Central memory CD8-positive, alpha-beta T cell (primary cell): ENCODE results near the gene SLC6A7.

Source experiments
- ATAC-seq: fragments of 150-1000 bp; cut with Tn5 transposase; replicated peaks from 2 replicates; pipeline ENCODE4 v1.10.0; 2022; ENCODE audit warnings: mild to moderate bottlenecking, moderate FRiP score, moderate number of reproducible peaks; ENCODE audit not compliant: poor library complexity, severe bottlenecking; ENCODE audit errors: extremely low read depth
- DNase-seq, 2 donors: peaks; one replicate each; pipeline ENCODE4 v3.0.0; 2021; ENCODE audit warnings: low spot score in 2 of 2
- H3K27ac Mint-ChIP-seq: one replicate; pipeline ENCODE4 v1.8.0; 2022; ENCODE audit warnings: low read depth, mild to moderate bottlenecking, moderate library complexity, mixed read lengths
- H3K27me3 Mint-ChIP-seq: one replicate; pipeline ENCODE4 v1.8.0; 2022; ENCODE audit warnings: mixed read lengths
- H3K36me3 Mint-ChIP-seq: one replicate; pipeline ENCODE4 v1.8.0; 2022; ENCODE audit warnings: mild to moderate bottlenecking, moderate library complexity, mixed read lengths; ENCODE audit not compliant: insufficient read depth
- H3K4me1 Mint-ChIP-seq: one replicate; pipeline ENCODE4 v1.8.0; 2022; ENCODE audit warnings: mixed read lengths
- H3K4me3 Mint-ChIP-seq: one replicate; pipeline ENCODE4 v1.8.0; 2022; ENCODE audit warnings: mild to moderate bottlenecking, moderate library complexity, mixed read lengths
- H3K9me3 Mint-ChIP-seq: one replicate; pipeline ENCODE4 v1.8.0; 2022; ENCODE audit warnings: mixed read lengths

The SLC6A7 gene

DNA sequence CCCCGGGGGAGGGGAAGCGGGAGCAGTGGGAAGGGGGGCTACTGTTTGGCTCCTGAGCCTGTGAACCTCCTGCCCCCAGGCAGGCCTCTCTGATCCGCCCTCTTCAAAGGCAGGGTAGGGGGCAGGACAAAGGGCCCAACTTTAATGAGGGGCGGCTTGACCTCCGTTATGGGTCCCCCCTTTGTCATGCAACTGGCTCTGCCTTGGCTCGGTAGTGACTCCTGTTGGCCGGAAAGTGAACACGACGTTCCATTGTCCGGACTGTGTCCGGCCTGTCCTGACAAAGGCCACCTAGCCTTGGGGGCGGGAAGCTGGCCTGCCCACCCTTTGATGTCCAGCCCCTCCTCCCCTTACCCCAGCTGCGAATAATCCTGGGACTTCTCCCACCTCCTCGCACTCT, 22.0 kb upstream of the SLC6A7 start:
- Mint-ChIP-seq H3K4me3 (no peak overlapping the region), H3K4me1 (no peaks in the 10 kb centered on the region), H3K36me3 (no peaks in the 10 kb centered on the region), H3K27ac (no peak overlapping the region), H3K27me3 (peaks cover 78% of the 10 kb centered on the region), H3K9me3 (no peaks in the 10 kb centered on the region)
- DNase-seq (no peak), ATAC-seq (no peak)

DNA sequence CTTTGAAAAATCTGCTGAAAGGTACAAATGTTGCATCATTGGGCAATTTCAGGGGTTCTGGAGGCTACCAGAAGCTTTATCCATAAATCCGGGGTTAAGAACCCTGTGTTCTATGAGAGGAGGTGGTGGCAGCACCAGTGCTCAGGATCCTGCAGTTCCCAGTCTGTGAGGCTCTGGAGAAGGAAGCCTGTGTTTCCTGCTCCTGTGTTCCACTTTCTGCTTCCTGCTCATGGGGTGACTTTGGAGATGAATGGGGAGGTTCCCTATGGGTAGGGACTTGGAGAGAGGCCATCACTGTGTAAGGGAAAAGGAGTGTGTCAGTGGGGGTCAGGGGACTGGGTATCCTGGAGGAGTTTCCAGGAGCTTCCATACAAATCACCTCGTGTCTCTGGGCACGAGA, 21.0 kb upstream of the SLC6A7 start:
- peaks cover 83% of the 10 kb centered on the region for H3K27me3 Mint-ChIP-seq
- H3K9me3 Mint-ChIP-seq, result no peaks in the 10 kb centered on the region
- no peak overlapping the region for H3K4me3 Mint-ChIP-seq
- H3K27ac Mint-ChIP-seq, result no peak overlapping the region
- ATAC-seq (no peak), DNase-seq (no peak)
- H3K4me1 Mint-ChIP-seq, result no peaks in the 10 kb centered on the region
- no peaks in the 10 kb centered on the region for H3K36me3 Mint-ChIP-seq

DNA sequence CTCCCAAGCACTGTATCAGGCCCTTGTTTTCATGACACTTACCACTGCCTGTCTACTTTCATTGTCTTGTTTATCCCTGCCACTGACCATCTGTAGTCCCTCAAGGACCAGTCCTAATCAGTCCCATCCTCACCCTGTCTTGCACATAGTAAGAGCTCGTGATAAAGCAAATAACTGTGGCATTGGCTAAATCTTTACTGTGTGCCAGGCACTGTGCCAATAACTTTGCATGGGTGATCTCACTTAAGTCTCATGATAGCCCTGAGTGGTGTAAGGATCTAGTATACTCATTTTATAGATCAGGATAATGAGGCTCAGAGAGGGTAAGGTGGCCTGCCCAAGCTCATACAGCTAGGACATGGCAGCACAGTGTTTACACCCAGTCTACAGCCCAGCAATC, 17.7 kb upstream of the SLC6A7 start:
- ATAC-seq (no peak), DNase-seq (no peak)
- Mint-ChIP-seq H3K9me3 (no peaks in the 10 kb centered on the region), H3K36me3 (no peaks in the 10 kb centered on the region), H3K27me3 (peaks cover 82% of the 10 kb centered on the region), H3K4me1 (no peaks in the 10 kb centered on the region), H3K4me3 (no peak overlapping the region), H3K27ac (no peak overlapping the region)

DNA sequence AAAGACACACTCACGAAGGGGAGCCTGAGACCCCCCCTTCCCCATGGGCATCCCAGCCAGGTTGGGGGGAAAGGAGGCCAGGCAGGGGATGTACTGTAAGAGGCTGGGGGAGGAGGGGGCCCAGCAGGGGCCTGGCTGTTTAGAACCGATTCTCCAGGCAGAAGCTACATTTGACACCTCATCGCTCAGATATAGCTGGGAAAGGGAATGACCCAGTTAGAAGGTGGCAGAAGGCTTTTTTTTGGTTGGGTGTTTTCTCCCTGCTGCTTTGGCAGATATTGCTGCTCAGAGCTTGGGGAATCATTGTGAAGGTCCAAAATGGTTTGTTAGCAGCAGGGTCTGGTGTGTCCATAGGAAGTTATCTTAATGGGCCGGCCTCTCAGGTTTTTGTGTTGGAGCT, 17.3 kb upstream of the SLC6A7 start:
- no peak for ATAC-seq
- H3K9me3 Mint-ChIP-seq, result no peaks in the 10 kb centered on the region
- no peaks in the 10 kb centered on the region for H3K36me3 Mint-ChIP-seq
- no peak overlapping the region for H3K4me3 Mint-ChIP-seq
- H3K27me3 Mint-ChIP-seq, result peaks cover 78% of the 10 kb centered on the region
- no peak for DNase-seq
- H3K27ac Mint-ChIP-seq, result no peak overlapping the region
- H3K4me1 Mint-ChIP-seq, result no peaks in the 10 kb centered on the region

DNA sequence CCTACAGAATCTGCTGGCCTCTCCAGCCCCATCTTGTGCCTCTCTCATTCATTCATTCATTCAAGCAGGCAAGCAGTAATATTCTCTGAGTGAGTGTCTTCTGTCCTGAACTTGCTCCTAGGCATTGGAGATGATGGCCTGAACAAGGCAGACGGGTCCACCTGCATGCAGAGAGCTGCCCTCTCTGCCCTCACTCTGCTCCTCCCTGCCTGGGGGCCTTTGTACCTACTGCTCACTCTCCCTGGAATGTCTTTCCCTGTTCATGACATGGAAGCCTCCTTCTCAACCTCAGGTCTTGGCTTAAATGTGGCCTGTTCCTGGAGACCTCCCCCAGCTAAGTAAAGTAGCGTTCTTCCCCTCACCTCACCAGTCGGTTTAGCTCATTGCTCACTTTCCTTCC, 16.7 kb upstream of the SLC6A7 start:
- ATAC-seq, result no peak
- no peak overlapping the region for H3K4me3 Mint-ChIP-seq
- no peak for DNase-seq
- no peaks in the 10 kb centered on the region for H3K36me3 Mint-ChIP-seq
- H3K27ac Mint-ChIP-seq, result no peak overlapping the region
- no peaks in the 10 kb centered on the region for H3K9me3 Mint-ChIP-seq
- no peaks in the 10 kb centered on the region for H3K4me1 Mint-ChIP-seq
- peaks cover 72% of the 10 kb centered on the region for H3K27me3 Mint-ChIP-seq

DNA sequence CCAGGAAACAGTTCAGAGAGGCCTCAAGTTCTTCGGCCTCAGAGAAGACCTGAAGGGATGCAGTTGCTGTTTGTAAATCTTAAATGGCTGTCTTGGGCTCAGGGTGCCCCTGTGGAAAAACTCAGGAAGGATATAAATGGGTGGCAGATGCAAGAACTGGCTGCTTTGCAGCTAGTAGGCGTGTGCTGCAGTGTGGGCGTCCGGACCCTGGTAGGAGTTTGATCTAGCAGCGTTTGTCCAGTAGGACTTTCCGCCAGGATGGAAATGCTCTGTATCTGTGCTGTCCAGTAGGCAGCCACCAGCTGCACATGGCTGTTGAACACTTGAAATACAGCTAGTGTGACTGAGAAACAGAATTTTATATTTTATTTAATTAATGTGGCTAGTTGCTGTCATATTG, 15.6 kb upstream of the SLC6A7 start:
- Mint-ChIP-seq H3K4me1 (no peaks in the 10 kb centered on the region), H3K36me3 (no peaks in the 10 kb centered on the region), H3K27ac (no peak overlapping the region), H3K27me3 (peaks cover 61% of the 10 kb centered on the region), H3K4me3 (no peak overlapping the region), H3K9me3 (no peaks in the 10 kb centered on the region)
- DNase-seq, result no peak
- no peak for ATAC-seq

DNA sequence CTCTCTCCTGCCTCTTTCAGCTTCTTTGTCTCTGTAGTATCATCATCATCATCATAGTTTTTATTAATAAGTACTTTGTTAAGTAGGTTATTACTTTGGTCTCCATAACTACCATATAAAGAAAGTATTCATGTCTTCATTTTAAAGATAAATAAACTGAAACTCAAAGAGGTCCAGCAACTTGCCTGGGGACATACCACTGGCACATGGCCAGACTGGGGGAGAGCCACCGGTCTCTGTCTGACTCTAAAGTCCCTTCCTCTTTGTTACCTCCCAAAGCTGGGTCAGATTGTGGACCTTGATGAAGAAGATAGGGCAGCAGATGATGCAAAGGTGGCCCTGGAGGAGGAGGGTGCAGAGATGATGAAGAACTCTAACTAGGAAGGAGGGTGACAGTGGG, 14.8 kb upstream of the SLC6A7 start:
- no peak overlapping the region for H3K4me3 Mint-ChIP-seq

DNA sequence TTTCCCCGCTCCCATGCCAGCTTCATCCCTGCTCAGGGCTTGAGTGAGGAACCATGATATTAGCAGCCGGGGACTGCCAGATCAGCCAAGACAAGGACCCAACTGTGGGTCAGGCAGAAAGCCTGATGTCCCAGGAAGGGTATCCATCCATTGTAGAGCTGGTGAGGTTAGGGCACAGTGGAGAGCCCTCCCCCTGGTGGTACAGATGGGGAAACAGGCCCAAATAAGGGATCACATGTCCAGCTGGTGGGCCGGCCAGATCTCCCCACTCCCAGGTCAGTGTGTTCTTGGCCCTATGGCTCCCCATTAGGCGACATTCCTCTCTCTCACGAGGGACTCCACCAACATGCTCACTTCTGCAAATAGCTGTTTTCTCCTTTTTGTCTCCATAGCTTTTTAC, 14.3 kb upstream of the SLC6A7 start:
- peaks cover 49% of the 10 kb centered on the region for H3K27me3 Mint-ChIP-seq
- no peak for DNase-seq
- no peak overlapping the region for H3K4me3 Mint-ChIP-seq
- no peak overlapping the region for H3K27ac Mint-ChIP-seq
- no peak for ATAC-seq
- no peaks in the 10 kb centered on the region for H3K9me3 Mint-ChIP-seq
- no peaks in the 10 kb centered on the region for H3K36me3 Mint-ChIP-seq
- no peaks in the 10 kb centered on the region for H3K4me1 Mint-ChIP-seq

More for the DNA sequence above, 14.8 kb upstream of the SLC6A7 start:
- DNase-seq (no peak), ATAC-seq (no peak)
- peaks cover 54% of the 10 kb centered on the region for H3K27me3 Mint-ChIP-seq
- no peak overlapping the region for H3K27ac Mint-ChIP-seq
- no peaks in the 10 kb centered on the region for H3K36me3 Mint-ChIP-seq
- H3K9me3 Mint-ChIP-seq, result no peaks in the 10 kb centered on the region
- no peaks in the 10 kb centered on the region for H3K4me1 Mint-ChIP-seq

DNA sequence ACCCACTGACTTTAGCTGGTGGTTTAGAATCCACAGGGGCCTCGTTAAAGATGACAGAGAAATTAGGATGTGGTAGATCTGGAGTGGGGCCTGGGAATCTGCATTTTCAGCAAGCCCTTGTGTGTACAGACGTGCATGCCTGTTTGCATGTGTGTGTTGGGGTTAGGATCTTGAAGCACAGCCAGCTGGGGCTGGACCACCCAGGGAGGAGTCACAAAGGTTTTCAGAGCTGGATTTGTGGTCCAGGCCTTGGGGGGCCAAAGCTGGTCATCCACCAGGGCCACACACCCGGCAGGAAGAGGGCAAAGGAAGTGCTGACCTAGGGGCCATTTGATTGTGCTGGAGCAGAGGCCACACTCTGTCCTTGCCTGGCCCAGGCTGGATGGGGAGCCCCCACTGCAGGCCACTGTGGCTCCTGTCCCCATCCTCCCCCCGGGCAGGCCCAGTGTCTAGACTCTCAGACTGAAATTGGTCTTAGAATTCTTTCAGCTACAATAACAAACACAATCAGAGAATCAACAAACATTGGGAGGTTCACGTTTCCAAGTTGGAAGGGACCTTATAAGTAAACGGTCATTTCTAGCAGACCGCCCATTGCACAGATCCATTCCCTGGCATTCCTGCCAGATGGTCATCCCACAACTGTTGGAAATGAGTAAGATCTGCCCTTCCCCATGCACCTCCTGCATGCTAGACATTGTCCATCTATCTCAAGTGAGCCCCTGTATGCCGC, 13.0 kb upstream of the SLC6A7 start:
- ATAC-seq, result no peak
- DNase-seq, result no peak
- no peaks in the 10 kb centered on the region for H3K36me3 Mint-ChIP-seq
- H3K9me3 Mint-ChIP-seq, result no peaks in the 10 kb centered on the region
- peaks cover 46% of the 10 kb centered on the region for H3K27me3 Mint-ChIP-seq
- H3K4me1 Mint-ChIP-seq, result no peaks in the 10 kb centered on the region
- H3K27ac Mint-ChIP-seq, result no peak overlapping the region
- no peak overlapping the region for H3K4me3 Mint-ChIP-seq

DNA sequence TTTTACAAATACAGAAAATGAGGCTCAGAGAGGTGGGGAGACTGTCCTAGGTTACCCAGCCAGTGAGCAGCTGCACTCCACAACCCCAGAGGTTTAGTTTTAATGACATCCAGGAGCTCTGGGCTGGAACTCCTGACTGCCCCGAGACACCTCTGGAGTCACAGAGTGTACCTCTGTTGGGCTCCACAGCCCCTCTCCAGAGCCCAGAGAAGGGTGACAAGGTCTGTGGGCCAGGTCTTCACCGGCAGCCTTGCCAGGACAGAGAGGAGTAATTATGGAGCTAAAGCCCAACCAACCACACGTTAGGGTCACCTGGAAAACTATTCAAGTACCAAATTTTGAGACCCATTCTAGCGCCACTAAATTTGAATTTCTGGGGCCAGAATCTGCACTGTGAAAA, 12.1 kb upstream of the SLC6A7 start:
- no peak overlapping the region for H3K27ac Mint-ChIP-seq
- ATAC-seq (no peak), DNase-seq (no peak)
- H3K4me3 Mint-ChIP-seq, result no peak overlapping the region
- H3K4me1 Mint-ChIP-seq, result no peaks in the 10 kb centered on the region
- H3K27me3 Mint-ChIP-seq, result peaks cover 46% of the 10 kb centered on the region
- no peaks in the 10 kb centered on the region for H3K36me3 Mint-ChIP-seq
- no peaks in the 10 kb centered on the region for H3K9me3 Mint-ChIP-seq

DNA sequence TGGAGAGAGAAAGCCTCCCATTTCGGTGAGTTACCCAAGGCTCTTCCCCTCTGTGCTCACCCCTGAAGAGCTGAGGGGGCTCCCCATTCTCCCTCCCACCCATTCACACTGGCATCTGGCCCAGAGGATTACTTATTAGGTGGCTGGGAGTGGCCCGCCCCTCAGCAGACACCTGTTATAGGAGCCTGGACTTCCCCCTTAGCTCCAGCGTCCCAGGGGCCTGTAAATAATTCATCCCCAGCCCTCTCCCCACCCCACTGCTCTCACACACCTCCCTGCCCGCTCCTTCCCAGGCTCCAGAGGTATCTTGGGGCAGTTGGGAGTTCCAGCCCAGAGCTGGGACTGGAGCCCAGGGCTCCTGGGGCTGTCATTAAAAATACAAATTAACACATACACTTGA, 11.6 kb upstream of the SLC6A7 start:
- Mint-ChIP-seq H3K27me3 (peaks cover 44% of the 10 kb centered on the region), H3K9me3 (no peaks in the 10 kb centered on the region), H3K4me1 (no peaks in the 10 kb centered on the region), H3K36me3 (peaks cover under 1% of the 10 kb centered on the region), H3K27ac (no peak overlapping the region), H3K4me3 (no peak overlapping the region)
- DNase-seq (no peak), ATAC-seq (no peak)

DNA sequence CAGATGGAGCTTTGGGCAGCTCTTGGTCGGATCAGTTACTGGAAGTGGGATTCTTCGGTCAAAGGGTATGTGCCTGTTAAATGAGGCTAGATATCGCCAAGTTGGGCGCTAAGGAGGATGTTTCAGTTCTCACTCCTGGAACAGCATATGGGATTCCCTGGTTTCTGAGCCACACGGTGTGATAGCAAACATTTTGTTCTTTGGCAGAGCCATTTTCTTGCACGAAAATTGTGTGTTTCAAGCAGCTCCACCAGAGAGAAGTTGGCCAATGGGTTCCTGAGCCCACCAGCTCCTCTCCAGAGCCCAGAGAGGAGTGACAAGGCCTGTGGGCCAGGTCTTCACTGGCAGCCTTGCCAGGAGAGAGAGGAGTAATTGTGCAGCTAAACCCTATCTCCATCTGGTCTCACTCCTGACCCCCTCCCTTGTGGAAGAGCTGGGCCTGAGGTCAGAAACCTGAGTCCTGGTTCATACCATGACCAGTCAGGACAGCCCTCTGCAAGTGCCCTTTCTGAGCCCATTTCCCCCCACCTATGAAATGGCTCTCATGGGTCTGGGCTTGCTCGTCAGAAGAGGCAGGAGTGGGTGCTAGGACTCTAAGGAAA, 10.7 kb upstream of the SLC6A7 start:
- no peak for ATAC-seq
- no peaks in the 10 kb centered on the region for H3K4me1 Mint-ChIP-seq
- H3K36me3 Mint-ChIP-seq, result peaks cover 2% of the 10 kb centered on the region
- no peak for DNase-seq
- peaks cover 43% of the 10 kb centered on the region for H3K27me3 Mint-ChIP-seq
- H3K4me3 Mint-ChIP-seq, result no peak overlapping the region
- no peak overlapping the region for H3K27ac Mint-ChIP-seq
- no peaks in the 10 kb centered on the region for H3K9me3 Mint-ChIP-seq

DNA sequence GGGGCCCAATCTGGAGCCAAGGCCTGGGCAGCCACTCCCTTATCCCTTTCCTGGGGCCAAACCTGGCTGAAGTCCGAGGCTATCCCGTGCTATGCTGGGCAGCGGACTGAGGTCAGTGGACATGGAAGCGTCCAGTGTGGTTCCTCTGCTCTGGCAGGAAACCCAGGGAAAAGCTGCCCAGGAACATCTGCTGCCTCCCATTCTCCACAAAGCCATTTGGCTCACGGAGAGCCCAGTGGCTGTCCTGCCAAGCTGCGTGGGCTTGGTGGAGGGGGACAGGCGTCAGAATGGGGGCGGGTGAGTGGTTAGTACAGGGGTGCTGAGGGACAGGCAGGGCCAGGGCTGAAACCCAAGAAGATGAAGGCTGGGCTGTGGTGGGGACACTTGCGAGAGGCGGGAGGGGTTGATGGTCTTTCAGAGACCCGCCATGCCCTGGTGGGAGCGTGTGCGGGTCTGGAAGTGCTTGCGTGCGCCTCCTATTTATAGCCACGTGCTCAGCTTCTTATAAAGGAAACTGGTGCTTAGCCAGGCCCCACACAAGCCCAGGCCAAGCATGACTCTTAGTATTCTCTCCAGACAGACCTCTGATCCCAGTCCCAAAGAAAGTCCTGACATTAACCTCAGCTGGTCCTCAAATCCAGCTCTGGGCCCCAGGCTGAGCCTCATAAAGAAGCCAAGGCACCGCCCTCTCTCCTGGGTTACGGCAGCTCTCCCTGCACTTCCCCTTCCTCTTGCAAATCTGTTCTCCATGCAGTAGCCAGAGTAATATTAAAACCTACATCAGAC, 9.4 kb upstream of the SLC6A7 start:
- Mint-ChIP-seq H3K36me3 (peaks cover 2% of the 10 kb centered on the region), H3K4me3 (no peak overlapping the region), H3K4me1 (no peaks in the 10 kb centered on the region), H3K27ac (no peak overlapping the region), H3K9me3 (no peaks in the 10 kb centered on the region), H3K27me3 (peaks cover 38% of the 10 kb centered on the region)
- DNase-seq, result no peak
- no peak for ATAC-seq
